ENCODE results near the gene PCSK4.
"Not testable (repeated sequence)": the region's sequence is repeated elsewhere in the genome, so short reads cannot be mapped to it uniquely, and the experiment has no call there.

PCSK4 gene

DNA sequence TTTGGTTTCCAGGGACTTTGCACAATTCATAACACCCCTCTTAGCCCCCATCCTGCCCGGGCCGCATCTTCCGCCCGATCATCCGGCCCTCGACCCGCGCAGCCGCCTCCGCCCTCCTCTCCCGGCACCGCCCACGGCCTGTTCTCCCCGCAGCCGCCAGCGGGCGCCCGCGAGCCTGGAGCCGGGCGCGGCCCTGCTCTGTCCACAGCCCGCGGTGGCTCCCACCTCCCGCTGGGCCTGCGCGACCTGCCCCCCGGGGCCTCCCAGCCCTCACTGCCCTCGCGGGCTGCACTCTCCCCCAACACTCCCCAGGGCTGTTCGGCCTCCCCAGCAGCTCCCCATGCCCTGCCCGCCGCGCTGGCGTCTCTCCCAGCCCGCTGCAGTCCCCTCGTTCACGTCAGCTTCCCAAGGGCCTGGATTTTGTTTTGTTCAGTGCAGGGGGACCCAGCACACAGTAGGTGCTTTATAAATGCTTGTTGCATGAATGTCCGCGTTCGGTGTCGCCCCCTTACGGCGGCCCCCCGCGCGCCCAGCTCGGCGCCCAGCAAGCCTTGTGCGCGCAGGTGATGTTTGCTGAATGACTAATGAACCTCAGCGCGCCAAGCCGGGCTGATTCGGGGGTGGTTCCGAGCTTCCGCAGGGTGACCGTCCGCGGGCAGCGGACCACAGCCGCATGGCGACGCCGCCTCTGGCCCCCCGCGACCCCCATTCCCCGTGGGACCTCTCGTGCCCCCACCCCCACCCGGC lies 44.8 kb downstream of the PCSK4 start:
- Histone ChIP-seq H3K4me3 (replicated peaks; ENCODE audit: low read depth, low read length) (peak overlapping the region; percentile 47), H3K36me3 (ENCODE audit: control insufficient read depth, insufficient read depth, low read length) (peaks cover 17% of the 10 kb centered on the region), H3K27me3 (replicated peaks; ENCODE audit: control insufficient read depth, insufficient read depth, low read length) (peaks cover 2% of the 10 kb centered on the region)
- TF ChIP-seq, protein P1, sequence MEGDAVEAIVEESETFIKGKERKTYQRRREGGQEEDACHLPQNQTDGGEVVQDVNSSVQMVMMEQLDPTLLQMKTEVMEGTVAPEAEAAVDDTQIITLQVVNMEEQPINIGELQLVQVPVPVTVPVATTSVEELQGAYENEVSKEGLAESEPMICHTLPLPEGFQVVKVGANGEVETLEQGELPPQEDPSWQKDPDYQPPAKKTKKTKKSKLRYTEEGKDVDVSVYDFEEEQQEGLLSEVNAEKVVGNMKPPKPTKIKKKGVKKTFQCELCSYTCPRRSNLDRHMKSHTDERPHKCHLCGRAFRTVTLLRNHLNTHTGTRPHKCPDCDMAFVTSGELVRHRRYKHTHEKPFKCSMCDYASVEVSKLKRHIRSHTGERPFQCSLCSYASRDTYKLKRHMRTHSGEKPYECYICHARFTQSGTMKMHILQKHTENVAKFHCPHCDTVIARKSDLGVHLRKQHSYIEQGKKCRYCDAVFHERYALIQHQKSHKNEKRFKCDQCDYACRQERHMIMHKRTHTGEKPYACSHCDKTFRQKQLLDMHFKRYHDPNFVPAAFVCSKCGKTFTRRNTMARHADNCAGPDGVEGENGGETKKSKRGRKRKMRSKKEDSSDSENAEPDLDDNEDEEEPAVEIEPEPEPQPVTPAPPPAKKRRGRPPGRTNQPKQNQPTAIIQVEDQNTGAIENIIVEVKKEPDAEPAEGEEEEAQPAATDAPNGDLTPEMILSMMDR (IDR thresholded peaks at IDR 0.05; ENCODE audit: insufficient read depth, low read length, poor library complexity, severe bottlenecking), result peak; percentile 31
- peak; percentile 82 for DNase-seq (ENCODE audit: extremely low read depth, insufficient read length)

DNA sequence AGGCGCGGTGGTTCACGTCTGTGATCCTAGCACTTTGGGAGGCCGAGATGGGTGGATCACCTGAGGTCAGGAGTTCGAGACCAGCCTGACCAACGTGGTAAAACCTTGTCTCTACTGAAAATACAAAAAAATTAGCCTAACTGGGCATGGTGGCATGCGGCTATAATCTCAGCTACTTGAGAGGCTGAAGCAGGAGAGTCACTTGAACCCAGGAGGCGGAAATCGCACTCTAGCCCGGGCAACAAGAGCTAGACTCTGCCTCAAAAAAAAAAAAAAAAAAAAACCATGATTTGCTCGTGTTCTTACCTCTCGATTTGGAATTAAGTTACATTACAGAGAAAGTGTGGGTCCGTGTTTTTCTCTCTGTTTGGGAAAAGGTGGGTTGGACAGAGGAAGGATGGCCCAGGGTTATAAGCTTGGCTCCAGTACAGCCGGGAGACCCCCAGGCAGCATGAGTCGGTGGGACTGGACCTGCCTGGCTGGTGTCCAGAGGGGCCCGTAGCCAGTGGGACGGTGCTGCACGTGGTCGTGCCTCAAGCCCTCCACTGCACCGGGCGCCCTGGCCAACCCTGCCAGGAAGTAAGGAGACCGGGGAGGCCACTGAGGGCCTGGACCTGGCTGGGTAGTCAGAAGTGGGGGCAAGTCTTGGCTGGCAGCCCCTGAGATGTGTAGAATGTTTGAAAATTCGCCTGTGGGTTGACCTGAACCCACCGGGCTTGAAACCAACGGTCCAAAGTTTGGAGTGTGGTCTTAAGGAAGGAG lies 48.3 kb downstream of the PCSK4 start:
- TF ChIP-seq, protein P1 (IDR thresholded peaks at IDR 0.05; ENCODE audit: insufficient read depth, low read length, poor library complexity, severe bottlenecking), result no peak
- DNase-seq (ENCODE audit: extremely low read depth, insufficient read length), result no peak
- H3K36me3 ChIP-seq (ENCODE audit: control insufficient read depth, insufficient read depth, low read length), result peaks cover 26% of the 10 kb centered on the region

DNA sequence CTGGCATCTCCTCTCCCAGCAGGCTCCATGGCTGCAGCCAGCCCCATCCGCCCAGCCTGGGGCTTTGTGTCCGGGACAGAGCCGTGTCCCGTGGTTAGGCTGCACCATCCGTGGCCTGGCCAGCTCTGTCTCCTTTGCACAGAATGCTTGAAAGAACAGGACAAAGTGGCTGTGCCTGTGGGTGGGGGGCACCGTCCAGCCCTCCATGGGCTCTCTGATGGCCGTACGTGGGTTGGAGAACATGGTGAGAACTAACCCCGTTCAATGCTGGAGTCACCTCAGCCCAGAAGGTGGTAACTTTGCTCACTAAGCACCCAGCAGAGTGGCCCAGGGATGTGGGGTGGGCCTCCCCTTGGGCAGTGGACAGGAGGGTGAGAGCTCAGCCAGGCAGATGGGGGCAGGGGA lies 49.1 kb downstream of the PCSK4 start:
- TF ChIP-seq, protein P1 (IDR thresholded peaks at IDR 0.05; ENCODE audit: insufficient read depth, low read length, poor library complexity, severe bottlenecking), result no peak
- DNase-seq (ENCODE audit: extremely low read depth, insufficient read length), result no peak
- H3K27me3 ChIP-seq (replicated peaks; ENCODE audit: control insufficient read depth, insufficient read depth, low read length), result no peaks in the 10 kb centered on the region
- H3K36me3 ChIP-seq (ENCODE audit: control insufficient read depth, insufficient read depth, low read length), result peaks cover 26% of the 10 kb centered on the region
- H3K4me3 ChIP-seq (replicated peaks; ENCODE audit: low read depth, low read length), result no peak overlapping the region

More for the DNA sequence above, 48.3 kb downstream of the PCSK4 start:
- Histone ChIP-seq H3K27me3 (replicated peaks; ENCODE audit: control insufficient read depth, insufficient read depth, low read length) (no peaks in the 10 kb centered on the region), H3K4me3 (replicated peaks; ENCODE audit: low read depth, low read length) (no peak overlapping the region)

DNA sequence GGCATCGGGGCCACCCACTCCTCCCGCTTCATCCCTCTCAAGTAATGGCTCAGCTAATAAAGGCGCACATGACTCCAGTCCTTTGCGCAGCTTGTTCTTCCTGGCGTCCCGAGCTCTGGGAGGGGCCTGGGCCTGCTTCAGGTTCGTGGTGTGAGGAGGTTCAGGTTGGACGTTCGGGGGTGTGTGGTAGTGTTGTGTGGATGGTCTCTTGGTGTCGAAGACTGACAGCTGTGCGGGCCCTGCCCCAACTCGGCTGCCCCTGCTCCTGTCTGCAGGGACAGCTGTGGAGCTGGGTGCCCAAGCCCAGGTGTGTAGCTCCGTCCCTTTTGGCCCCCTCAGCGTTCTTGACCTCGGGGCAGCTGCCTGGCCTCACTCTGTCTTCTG lies 49.7 kb downstream of the PCSK4 start:
- H3K27me3 ChIP-seq (replicated peaks; ENCODE audit: control insufficient read depth, insufficient read depth, low read length), result no peaks in the 10 kb centered on the region
- H3K36me3 ChIP-seq (ENCODE audit: control insufficient read depth, insufficient read depth, low read length), result peaks cover 27% of the 10 kb centered on the region
- TF ChIP-seq, protein P1 (IDR thresholded peaks at IDR 0.05; ENCODE audit: insufficient read depth, low read length, poor library complexity, severe bottlenecking), result no peak
- no peak for DNase-seq (ENCODE audit: extremely low read depth, insufficient read length)
- peak overlapping the region; percentile 25; the same call in 1 of the 2 replicates for H3K4me3 ChIP-seq (replicated peaks; ENCODE audit: low read depth, low read length)

DNA sequence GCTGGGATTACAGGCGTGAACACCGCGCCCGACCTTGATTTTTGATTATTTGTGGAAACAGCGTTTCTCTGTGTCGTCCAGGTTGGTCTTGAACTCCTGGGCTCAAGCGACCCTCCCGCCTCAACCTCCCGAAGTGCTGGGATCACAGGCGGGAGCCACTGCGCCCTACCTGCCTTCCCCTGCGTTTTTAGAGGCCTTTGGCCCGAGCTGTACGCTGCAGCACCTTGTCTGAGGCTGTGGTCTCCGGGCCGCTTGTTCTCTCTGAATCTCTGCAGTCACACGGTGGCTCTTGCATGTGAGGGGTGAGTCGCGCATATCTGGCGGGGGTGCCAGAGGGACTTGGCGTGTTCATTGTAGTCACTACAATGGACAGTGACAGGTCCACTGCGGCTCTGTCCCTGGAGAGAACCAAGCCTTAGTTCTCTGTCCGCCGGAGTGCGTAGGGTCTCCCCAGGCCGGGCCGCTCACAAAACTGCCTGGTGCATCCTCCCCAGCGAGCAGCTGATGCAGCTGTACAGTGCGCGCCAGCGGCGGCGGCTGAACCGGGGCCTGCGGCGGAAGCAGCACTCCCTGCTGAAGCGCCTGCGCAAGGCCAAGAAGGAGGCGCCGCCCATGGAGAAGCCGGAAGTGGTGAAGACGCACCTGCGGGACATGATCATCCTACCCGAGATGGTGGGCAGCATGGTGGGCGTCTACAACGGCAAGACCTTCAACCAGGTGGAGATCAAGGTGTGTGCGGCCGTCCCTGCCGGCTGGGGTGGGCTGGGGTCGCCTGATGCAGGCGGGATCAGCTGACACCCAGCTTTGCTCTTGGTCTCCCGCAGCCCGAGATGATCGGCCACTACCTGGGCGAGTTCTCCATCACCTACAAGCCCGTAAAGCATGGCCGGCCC lies 50.4 kb downstream of the PCSK4 start:
- peak overlapping the region; percentile 80 for H3K4me3 ChIP-seq (replicated peaks; ENCODE audit: low read depth, low read length)
- H3K36me3 ChIP-seq (ENCODE audit: control insufficient read depth, insufficient read depth, low read length), result peaks cover 27% of the 10 kb centered on the region
- DNase-seq (ENCODE audit: extremely low read depth, insufficient read length); H3K27me3 ChIP-seq (replicated peaks; ENCODE audit: control insufficient read depth, insufficient read depth, low read length): not testable (repeated sequence)

Measured in GM06990 (cell line).